WTC11 (cell line): ENCODE results near the gene KRT72. TPM values are rescaled to one million over a fixed set of nuclear protein-coding genes. Genes with fewer than 3 reads are reported as not detected.

Experiments
- ATAC-seq: fragments of 200-7000 bp; cut with Tn5 transposase; 2 replicates; pipeline ENCODE4 v1.10.0; 2021; ENCODE audit warnings: mild to moderate bottlenecking, moderate library complexity
- CTCF ChIA-PET: fragments of 300-600 bp; sonication (Branson Sonifier 250); formaldehyde crosslinking; loops from one replicate; lab custom pipeline; 2021; ENCODE audit warnings: antibody characterized with exemption; lab: Charles Lee
- POLR2A ChIA-PET: fragments of 350-600 bp; sonication (Branson Sonifier 250); formaldehyde crosslinking; loops from one replicate; lab custom pipeline; 2021; ENCODE audit warnings: antibody characterized with exemption; lab: Charles Lee
- DNase-seq: peaks from one replicate; pipeline ENCODE4 v3.0.0; 2021; ENCODE audit warnings: low spot score
- H3K27ac Mint-ChIP-seq: 2 replicates; pipeline ENCODE4 v1.8.0; 2021; ENCODE audit warnings: mixed read lengths
- H3K27me3 Mint-ChIP-seq: 2 replicates; pipeline ENCODE4 v1.8.0; 2021; ENCODE audit warnings: low read depth, mild to moderate bottlenecking, moderate library complexity, mixed read lengths
- H3K36me3 Mint-ChIP-seq: 2 replicates; pipeline ENCODE4 v1.8.0; 2021; ENCODE audit warnings: mixed read lengths
- H3K4me1 Mint-ChIP-seq: 2 replicates; pipeline ENCODE4 v1.8.0; 2022; ENCODE audit warnings: mixed read lengths
- H3K4me3 Mint-ChIP-seq: 2 replicates; pipeline ENCODE4 v1.8.0; 2021; ENCODE audit warnings: mild to moderate bottlenecking, moderate library complexity, mixed read lengths
- H3K9me3 Mint-ChIP-seq: 2 replicates; pipeline ENCODE4 v1.8.0; 2021; ENCODE audit warnings: mixed read lengths
- CREB1 ChIP-seq: sonication (generic); formaldehyde crosslinking; IDR thresholded peaks from 2 replicates; pipeline ENCODE4 v1.8.0; 2023; ENCODE audit warnings: mild to moderate bottlenecking, missing genetic modification reagents
- E2F1 ChIP-seq: sonication (generic); formaldehyde crosslinking; IDR thresholded peaks from 2 replicates; pipeline ENCODE4 v1.8.0; 2022; ENCODE audit warnings: mild to moderate bottlenecking, missing genetic modification reagents
- ELF4 ChIP-seq: sonication (generic); formaldehyde crosslinking; IDR thresholded peaks from 2 replicates; pipeline ENCODE4 v1.8.1; 2022; ENCODE audit warnings: low read depth, mild to moderate bottlenecking, moderate library complexity, missing genetic modification reagents
- EMX1 ChIP-seq: fragments of 250-450 bp; sonication (Bioruptor Pico); IDR thresholded peaks from 2 replicates; pipeline ENCODE4 v1.8.0; 2021; ENCODE audit warnings: mild to moderate bottlenecking
- ETV6 ChIP-seq: sonication (generic); formaldehyde crosslinking; IDR thresholded peaks from 2 replicates; pipeline ENCODE4 v1.8.1; 2022; ENCODE audit warnings: mild to moderate bottlenecking, missing genetic modification reagents
- FOXJ3 ChIP-seq: sonication (generic); formaldehyde crosslinking; IDR thresholded peaks from 2 replicates; pipeline ENCODE4 v1.9.0; 2021; ENCODE audit warnings: missing genetic modification reagents, mild to moderate bottlenecking, borderline replicate concordance
- GABPB1 ChIP-seq: sonication (generic); formaldehyde crosslinking; IDR thresholded peaks from 2 replicates; pipeline ENCODE4 v1.8.1; 2023; ENCODE audit warnings: mild to moderate bottlenecking, missing genetic modification reagents
- GTF2I ChIP-seq: fragments of 250-450 bp; sonication (Bioruptor Pico); conservative IDR thresholded peaks from 2 replicates; pipeline ENCODE4 v1.4.0; 2021; ENCODE audit warnings: mild to moderate bottlenecking
- HMGXB4 ChIP-seq: sonication (generic); formaldehyde crosslinking; IDR thresholded peaks from 2 replicates; pipeline ENCODE4 v1.8.1; 2023; ENCODE audit warnings: mild to moderate bottlenecking, moderate library complexity, missing genetic modification reagents
- IRF2 ChIP-seq: sonication (generic); formaldehyde crosslinking; IDR thresholded peaks from 2 replicates; pipeline ENCODE4 v1.8.0; 2022; ENCODE audit warnings: low read depth, missing genetic modification reagents, borderline replicate concordance
- JAZF1 ChIP-seq: fragments of 250-450 bp; sonication (Bioruptor Pico); IDR thresholded peaks from 2 replicates; pipeline ENCODE4 v1.9.0; 2021; ENCODE audit warnings: moderate library complexity, mild to moderate bottlenecking, inconsistent platforms
- KAT7 ChIP-seq: sonication (generic); formaldehyde crosslinking; IDR thresholded peaks from 2 replicates; pipeline ENCODE4 v1.8.1; 2023; ENCODE audit warnings: missing genetic modification reagents, mild to moderate bottlenecking, borderline replicate concordance
- MLX ChIP-seq: sonication (generic); formaldehyde crosslinking; IDR thresholded peaks from 2 replicates; pipeline ENCODE4 v1.8.1; 2023; ENCODE audit warnings: mild to moderate bottlenecking, missing genetic modification reagents, moderate library complexity
- PRDM15 ChIP-seq: sonication (generic); formaldehyde crosslinking; IDR thresholded peaks from 2 replicates; pipeline ENCODE4 v1.8.0; 2022; ENCODE audit warnings: missing genetic modification reagents
- RELA ChIP-seq: sonication (generic); formaldehyde crosslinking; IDR thresholded peaks from 2 replicates; pipeline ENCODE4 v1.8.1; 2022; ENCODE audit warnings: missing genetic modification reagents, mild to moderate bottlenecking, borderline replicate concordance
- SMAD4 ChIP-seq: sonication (generic); formaldehyde crosslinking; IDR thresholded peaks from 2 replicates; pipeline ENCODE4 v1.8.0; 2022; ENCODE audit warnings: mild to moderate bottlenecking, missing genetic modification reagents
- STAT6 ChIP-seq: sonication (generic); formaldehyde crosslinking; conservative IDR thresholded peaks from 2 replicates; pipeline ENCODE4 v1.8.1; 2023; ENCODE audit warnings: mild to moderate bottlenecking, low read depth, missing genetic modification reagents, moderate library complexity
- TEAD1 ChIP-seq: sonication (generic); formaldehyde crosslinking; IDR thresholded peaks from 2 replicates; pipeline ENCODE4 v1.8.0; 2022; ENCODE audit warnings: mild to moderate bottlenecking, missing genetic modification reagents
- TP53 ChIP-seq: sonication (generic); formaldehyde crosslinking; IDR thresholded peaks from 2 replicates; pipeline ENCODE4 v1.8.1; 2023; ENCODE audit warnings: mild to moderate bottlenecking, missing genetic modification reagents
- ZNF121 ChIP-seq: sonication (generic); formaldehyde crosslinking; IDR thresholded peaks from 2 replicates; pipeline ENCODE4 v1.8.0; 2023; ENCODE audit warnings: missing genetic modification reagents
- ZNF219 ChIP-seq: sonication (generic); formaldehyde crosslinking; IDR thresholded peaks from 2 replicates; pipeline ENCODE4 v1.8.0; 2023; ENCODE audit warnings: missing genetic modification reagents, mild to moderate bottlenecking, borderline replicate concordance
- ZNF423 ChIP-seq: fragments of 250-450 bp; sonication (Bioruptor Pico); IDR thresholded peaks from 2 replicates; pipeline ENCODE4 v2.1.2; 2022; ENCODE audit warnings: mild to moderate bottlenecking, moderate library complexity
- ZNF671 ChIP-seq: fragments of 250-450 bp; sonication (Bioruptor Pico); IDR thresholded peaks from 2 replicates; pipeline ENCODE4 v1.8.0; 2021; ENCODE audit warnings: mild to moderate bottlenecking
- total RNA-seq: library from RNA; stranded (reverse); gene quantifications from 3 replicates; pipeline ENCODE4 v1.2.3, GENCODE V29; 2021

Gene KRT72
- total RNA-seq, 1 experiment from 2014 or later = not detected

- TF ChIP-seq ZNF121 (CRISPR knock-in tag) (no peak), STAT6 (CRISPR knock-in tag) (no peak), JAZF1 (CRISPR knock-in tag) (no peak), GABPB1 (no peak), TEAD1 (CRISPR knock-in tag) (no peak), MLX (no peak)
Measured at GRCh38 chr12:52632656-52633055, 31.4 kb upstream of the KRT72 start (continued).

GRCh38 chr12:52631676-52632459 lies 30.6 kb upstream of the KRT72 start:
- POLR2A ChIA-PET = no interaction called here
- H3K27me3 Mint-ChIP-seq = no peaks in the 10 kb centered on the region
- no peak for ATAC-seq

GRCh38 chr12:52631264-52631663 lies 30.0 kb upstream of the KRT72 start:
- Mint-ChIP-seq H3K27me3 (no peaks in the 10 kb centered on the region), H3K36me3 (no peaks in the 10 kb centered on the region), H3K4me1 (peaks cover 6% of the 10 kb centered on the region), H3K4me3 (no peak overlapping the region), H3K9me3 (no peaks in the 10 kb centered on the region), H3K27ac (no peak overlapping the region)
- CTCF ChIA-PET = no interaction called here
- POLR2A ChIA-PET = no interaction called here
- DNase-seq (no peak), ATAC-seq (no peak)
- TF ChIP-seq SMAD4 (CRISPR knock-in tag) (no peak), CREB1 (CRISPR knock-in tag) (no peak), E2F1 (no peak), TP53 (no peak), HMGXB4 (CRISPR knock-in tag) (no peak), KAT7 (no peak), ZNF671 (CRISPR knock-in tag) (no peak), RELA (CRISPR knock-in tag) (no peak), EMX1 (CRISPR knock-in tag) (no peak), PRDM15 (CRISPR knock-in tag) (no peak), ZNF423 (no peak), IRF2 (no peak)

More at GRCh38 chr12:52631676-52632459, 30.6 kb upstream of the KRT72 start:
- Mint-ChIP-seq H3K36me3 (no peaks in the 10 kb centered on the region), H3K27ac (no peak overlapping the region), H3K9me3 (no peaks in the 10 kb centered on the region), H3K4me1 (peaks cover 4% of the 10 kb centered on the region), H3K4me3 (no peak overlapping the region)
- CTCF ChIA-PET = interaction anchor here (2.2 to 2.3 kb wide), 2 partner anchors 10 to 239 kb away, joined by 6 to 10 read pairs; no protein-coding TSS in a partner anchor
- DNase-seq = no peak
- TF ChIP-seq ELF4 (CRISPR knock-in tag) (no peak), ZNF219 (no peak), ETV6 (CRISPR knock-in tag) (no peak), GTF2I (no peak), FOXJ3 (CRISPR knock-in tag) (no peak)
